Epidermal melanocyte (primary cell): ENCODE results near the gene IKBKE.
"Not testable (repeated sequence)": the region's sequence is repeated elsewhere in the genome, so short reads cannot be mapped to it uniquely, and the experiment has no call there.

Experiments
- DNase-seq: peaks from one replicate; pipeline ENCODE4 v3.0.0; 2011; ENCODE audit warnings: low spot score; ENCODE audit not compliant: insufficient read length

The IKBKE gene

DNA sequence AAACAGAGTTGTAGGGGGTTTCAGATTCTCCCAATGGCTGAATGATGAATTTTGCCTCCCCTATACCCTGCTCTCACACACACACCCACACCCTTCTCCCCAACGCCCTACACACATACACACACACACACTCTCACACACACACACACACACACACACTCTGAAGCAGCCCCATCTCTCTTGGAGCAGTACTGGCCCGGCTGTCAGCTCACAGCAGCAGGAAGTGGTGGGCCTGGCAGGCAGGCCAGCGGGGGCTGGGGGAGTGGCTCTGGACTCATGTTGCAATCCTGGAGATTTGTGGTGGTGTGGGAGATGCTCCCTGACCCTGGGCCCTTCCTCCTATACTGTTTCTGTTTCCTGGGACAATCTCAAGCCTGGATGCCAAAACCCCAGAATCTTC is 2.2 kb downstream of the IKBKE start:
- no peak for DNase-seq

DNA sequence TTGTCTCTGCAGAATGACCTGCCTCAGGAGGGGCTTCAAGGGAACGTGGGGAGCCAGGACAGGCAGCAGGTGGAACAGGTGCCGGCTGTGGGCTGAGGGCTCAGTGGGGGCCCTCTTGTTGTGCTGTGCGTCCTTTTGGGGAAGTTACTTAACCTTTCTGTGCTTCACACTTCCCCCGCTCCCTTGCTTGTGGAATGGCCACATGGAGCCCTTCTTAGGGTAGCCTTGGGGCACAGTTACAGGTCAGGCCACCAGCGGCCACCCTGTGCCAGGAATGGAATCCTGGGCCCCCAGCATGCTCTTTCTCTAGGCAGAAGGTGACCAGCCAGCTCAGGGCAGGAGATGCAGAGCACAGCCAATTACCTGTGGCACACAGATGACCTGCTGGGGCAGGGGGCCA is 2.6 kb downstream of the IKBKE start:
- no peak for DNase-seq

DNA sequence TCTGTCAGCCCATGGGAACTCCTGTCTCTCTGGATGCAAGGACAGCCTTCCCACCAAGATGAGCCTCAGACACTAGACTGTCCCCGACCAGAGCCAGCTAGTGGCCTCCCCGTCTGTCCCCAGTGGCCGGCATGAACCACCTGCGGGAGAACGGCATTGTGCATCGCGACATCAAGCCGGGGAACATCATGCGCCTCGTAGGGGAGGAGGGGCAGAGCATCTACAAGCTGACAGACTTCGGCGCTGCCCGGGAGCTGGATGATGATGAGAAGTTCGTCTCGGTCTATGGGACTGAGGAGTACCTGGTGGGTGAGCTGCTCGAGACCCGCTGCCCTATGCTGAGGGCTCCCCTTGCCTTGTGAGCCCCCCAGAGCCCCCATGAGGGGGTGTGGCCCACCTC is 5.8 kb downstream of the IKBKE start:
- DNase-seq = no peak

DNA sequence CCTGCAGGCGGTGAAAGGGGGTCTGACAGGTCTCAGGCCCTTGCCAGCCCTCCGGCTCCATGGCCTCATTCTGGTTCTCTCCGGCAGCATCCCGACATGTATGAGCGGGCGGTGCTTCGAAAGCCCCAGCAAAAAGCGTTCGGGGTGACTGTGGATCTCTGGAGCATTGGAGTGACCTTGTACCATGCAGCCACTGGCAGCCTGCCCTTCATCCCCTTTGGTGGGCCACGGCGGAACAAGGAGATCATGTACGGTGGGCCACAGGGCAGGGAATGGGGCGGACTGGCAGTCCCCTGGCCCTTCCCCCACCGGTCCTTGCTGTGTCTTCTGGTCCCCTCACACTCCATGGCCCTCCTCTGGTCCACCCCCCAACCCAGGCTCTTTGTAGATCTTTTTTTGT is 6.3 kb downstream of the IKBKE start:
- no peak for DNase-seq

DNA sequence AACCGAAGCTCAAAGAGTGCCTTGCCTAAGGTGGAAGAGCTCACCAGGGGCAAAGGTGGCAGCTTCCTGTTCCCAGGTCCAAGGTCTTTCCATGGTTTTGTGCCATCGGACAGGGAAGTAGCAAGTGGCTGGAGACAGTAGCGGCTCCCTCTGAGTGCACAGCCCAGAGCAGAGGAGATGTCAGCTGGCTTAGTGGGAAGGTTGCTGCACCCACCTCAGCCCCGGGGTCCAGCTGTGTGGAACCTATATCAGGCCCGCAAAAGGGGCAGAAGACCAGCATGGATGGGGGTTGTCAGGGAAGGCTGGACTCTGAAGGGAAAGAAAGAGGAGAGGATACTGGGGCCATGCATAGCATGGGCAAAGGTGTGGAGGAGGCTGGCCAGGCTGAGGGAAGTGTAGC is 6.8 kb downstream of the IKBKE start:
- no peak for DNase-seq

DNA sequence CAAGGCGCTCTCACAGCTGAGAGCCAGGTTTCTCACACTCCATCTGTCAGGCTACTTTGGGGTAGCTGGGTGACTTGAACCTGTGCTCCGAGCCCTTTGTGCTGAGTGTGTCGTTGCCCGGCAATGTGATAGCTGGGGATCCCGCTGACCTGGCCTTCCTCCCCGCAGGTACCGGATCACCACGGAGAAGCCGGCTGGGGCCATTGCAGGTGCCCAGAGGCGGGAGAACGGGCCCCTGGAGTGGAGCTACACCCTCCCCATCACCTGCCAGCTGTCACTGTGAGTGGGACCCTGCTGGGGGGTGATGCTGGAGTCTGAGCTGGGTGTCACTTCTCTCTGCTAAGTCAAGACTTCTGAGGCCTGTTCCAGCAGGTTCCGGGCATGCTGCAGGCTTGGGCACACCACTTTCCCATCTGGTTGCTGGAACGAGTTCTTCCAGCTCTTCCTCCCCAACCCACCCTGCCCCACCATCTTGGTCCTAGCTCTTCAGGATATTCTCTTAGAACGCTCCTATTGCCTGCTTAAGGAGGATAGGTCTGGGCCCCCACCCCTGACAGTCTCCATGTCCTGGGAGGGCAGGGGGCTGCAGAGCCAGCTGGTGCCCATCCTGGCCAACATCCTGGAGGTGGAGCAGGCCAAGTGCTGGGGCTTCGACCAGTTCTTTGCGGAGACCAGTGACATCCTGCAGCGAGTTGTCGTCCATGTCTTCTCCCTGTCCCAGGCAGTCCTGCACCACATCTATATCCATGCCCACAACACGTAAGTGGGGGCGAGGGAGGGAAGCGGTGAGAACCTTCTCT is 7.5 kb downstream of the IKBKE start:
- DNase-seq = no peak

DNA sequence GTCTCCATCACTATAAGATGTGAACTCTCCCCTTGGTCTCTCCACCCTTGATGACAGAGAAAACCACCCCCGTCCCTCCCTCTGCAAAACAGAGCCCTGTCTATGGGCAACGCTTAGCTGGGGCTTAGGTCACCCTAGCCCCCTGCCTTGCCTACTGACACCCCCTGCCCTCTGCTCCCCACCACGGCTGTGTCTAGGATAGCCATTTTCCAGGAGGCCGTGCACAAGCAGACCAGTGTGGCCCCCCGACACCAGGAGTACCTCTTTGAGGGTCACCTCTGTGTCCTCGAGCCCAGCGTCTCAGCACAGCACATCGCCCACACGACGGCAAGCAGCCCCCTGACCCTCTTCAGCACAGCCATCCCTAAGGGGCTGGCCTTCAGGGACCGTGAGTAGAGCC is 8.5 kb downstream of the IKBKE start:
- DNase-seq = no peak

DNA sequence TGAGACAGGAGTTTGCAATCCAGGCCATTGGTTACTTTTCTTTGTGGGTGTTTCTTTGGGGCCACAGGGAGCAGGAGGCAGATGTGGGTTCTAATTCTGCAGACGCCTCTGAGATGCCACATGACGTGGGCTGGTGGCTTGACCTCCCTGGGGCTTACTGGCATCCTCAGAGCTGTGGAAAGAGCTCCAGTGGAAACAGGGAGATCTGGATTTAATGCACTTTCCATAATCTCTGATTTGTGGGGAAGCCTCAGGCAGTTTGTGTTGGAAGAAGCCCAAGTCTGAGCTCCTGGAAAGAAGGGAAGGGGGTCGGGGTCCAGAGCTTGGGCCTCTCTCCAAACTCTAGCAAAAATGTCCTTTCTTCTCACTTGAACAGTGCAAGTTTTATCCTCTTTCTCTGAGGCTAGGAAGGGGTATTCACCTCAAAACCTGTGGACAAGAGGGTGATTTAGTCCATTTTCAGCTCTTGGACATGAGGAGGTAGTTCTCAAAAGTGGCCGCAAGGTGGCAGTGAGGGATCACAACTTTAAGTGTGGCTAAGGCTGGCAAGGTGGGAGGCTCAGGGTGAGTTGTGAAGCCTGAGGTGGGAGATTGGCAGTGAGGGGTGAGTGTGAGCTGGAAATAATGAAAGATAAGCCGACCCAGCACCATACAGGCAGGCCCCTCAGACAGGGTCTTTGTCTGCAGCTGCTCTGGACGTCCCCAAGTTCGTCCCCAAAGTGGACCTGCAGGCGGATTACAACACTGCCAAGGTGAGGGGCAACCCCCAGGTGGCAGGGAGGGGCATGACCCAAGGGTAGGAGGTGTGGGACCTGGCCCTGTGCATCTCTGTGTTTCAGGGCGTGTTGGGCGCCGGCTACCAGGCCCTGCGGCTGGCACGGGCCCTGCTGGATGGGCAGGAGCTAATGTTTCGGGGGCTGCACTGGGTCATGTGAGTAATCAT is 9.2 kb downstream of the IKBKE start:
- peak; percentile 87 for DNase-seq

DNA sequence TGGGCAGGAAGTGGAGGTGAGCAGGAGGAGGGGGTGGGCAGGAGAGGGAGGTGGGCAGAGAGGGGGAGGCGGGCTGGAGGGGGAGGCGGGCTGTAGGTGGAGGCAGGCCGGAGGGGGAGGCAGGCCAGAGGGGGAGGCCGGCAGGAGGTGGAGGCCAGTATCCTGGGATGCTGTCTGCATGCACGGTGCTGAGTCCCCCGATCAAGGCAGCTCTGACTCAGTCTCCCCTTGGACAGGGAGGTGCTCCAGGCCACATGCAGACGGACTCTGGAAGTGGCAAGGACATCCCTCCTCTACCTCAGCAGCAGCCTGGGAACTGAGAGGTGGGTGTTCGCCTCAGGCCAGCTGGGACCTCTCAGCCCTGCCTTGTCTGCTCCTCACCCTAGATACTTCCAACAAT is 9.9 kb downstream of the IKBKE start:
- no peak for DNase-seq

DNA sequence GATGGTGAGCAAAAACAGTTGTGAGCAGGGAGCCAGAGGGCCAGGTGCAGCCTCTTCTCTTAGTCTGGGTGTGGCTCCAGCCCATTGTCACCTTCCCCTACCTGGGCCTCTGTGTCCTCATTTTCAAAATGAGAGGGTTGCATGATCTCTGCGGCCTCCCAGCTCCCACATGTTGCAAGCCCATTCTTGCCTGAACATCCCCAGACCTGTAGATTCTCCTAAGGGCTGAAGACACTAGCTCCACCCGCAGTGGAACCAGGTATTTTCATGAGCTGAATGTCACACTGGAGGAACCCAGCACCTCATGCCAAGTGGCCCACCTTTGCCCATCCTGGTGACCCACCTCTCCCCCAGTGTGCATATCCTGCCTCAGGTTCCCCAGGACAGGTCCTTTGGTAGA is 12.3 kb downstream of the IKBKE start:
- no peak for DNase-seq

DNA sequence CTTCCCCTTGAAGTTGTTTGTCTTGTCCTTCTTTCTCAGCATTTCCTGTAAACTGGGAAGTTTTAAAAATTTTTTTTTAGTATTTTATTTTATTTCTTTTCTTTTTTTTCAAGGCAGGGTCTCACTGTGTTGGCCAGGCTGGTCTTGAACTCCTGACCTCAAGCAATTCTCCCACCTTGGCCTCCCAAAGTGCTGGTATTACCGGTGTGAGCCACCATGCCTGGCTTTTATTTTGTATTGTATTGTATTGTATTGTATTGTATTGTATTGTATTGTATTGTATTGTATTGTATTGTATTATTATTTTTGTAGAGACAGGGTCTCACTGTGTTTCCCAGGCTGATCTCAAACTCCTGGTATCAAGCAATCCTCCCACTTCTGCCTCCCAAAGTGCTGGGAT is 13.6 kb downstream of the IKBKE start:
- DNase-seq = not testable (repeated sequence)

DNA sequence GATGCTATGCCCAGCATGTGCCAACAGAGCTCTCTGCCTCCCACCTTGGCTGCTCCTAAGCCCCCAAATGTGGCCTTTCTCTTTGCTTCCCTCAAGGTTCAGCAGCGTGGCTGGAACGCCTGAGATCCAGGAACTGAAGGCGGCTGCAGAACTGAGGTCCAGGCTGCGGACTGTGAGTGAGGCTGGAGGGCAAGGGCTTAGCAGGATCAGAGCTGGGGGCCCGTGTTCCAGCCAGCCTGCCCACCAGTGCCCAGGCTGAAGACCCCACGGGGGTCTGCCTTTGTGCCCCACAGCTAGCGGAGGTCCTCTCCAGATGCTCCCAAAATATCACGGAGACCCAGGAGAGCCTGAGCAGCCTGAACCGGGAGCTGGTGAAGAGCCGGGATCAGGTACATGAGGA is 14.6 kb downstream of the IKBKE start:
- no peak for DNase-seq

DNA sequence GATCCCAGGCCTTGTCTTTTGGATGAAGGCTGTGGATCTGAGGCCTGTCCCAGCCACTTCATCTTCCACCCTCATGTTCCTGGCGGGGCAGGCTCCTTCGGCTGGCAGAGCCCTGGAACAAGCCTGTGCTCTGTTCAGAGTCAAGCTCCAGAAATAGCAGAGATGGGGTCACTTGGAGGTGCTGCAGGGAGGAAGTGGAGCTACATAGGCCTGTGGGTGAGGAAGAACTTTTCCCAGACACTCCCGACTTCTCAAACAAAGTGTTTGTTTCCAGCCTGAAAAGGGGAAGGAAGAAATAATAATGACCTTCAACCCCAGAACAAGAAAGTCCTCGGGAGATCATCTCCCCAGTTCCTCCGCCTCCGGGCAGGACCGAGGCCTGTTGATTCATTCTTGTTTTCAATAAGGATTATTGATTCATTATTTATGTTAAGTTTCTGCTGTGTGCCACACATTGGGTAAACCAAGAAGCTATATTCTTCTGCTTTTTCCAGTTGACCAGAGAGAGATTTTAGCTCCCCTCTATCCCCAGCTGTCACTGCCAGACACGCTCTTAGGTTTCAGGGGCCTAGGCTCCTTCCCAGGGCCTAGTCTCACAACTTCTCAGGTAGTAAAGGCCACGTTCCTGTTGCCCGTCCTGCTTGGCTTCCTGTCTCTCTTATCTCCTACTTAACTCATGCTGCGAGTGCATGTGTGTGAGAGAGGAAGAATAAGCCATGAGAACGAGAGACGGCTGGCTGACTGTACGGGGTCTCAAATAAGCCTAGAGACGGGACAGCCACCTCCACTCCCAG is 16.9 kb downstream of the IKBKE start:
- no peak for DNase-seq

DNA sequence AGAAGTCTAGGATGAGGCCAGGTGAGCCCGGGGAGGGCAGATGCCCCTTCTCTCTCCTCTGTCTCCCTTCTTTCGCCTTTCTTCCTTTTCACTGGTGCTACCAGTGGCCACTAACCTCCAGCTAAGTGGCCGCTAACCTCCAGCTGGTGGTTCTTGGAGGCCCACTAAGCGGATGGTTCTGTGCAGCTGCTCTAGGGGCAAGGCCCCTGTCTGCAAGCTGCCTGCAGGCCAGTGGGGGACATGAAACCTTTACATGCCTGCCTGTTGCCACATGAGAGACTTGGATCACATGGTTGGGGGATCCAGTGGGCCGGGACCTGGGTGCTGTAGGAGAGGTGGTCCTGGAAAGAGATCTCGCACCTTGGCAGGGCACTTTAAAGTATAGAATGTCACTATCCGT is 17.7 kb downstream of the IKBKE start:
- no peak for DNase-seq

DNA sequence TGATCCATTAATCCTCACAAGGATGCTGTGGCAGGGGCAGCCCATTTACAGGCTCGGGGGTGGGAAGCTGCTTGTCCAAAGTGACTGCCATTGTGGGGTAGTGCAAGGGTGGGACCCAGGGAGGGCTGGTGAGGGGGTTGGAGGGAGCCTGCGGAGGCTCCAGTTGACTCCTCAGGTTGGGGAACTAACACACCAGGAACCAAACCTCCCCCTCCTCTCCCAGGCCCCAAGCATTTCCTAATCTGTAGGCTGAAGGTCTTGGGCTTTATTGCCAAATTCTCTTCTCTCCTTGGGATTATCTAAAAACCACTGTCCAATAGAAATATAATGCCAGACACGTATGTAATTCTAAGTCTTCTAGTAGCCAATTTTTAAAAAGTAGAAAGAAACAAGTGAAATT is 18.2 kb downstream of the IKBKE start:
- DNase-seq = no peak

DNA sequence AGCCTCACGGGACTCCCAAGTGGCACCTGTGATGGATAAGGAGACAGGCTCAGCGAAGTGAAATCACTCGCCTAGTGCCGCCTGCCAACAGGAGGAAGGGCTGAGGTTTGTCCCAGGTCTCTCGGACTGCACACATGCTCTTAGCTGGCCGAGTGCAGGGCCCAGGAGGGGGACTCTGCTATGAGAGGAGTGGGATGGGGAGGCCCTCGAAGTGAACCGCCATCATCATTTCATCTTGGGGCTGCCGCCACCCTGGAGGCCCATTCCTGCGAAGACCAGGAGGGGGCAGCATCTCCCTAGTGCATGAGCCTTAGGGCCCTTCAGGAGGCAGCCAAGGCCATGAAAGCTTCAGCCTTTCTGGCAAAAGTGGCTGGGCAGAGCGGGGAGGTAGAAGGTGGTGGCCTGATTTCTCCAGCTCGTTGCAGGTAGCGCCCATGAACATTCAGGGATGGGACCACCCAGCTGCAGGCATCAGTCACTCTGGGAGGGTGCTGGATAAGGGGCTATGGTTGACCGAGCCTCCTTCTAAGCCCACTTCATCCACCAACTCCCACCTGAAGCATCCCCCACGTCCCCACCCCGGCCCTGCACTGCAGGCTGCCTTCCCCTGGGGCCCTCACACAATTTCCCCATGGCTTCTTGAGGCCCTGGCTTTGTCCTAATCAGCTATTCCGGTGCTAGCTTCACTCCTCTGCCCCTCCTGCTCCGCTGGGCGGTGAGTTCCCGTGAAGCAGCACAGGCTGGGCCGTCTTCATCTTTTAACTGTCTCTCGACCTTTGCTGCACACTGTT is 19.9 kb downstream of the IKBKE start:
- peak; percentile 78 for DNase-seq

DNA sequence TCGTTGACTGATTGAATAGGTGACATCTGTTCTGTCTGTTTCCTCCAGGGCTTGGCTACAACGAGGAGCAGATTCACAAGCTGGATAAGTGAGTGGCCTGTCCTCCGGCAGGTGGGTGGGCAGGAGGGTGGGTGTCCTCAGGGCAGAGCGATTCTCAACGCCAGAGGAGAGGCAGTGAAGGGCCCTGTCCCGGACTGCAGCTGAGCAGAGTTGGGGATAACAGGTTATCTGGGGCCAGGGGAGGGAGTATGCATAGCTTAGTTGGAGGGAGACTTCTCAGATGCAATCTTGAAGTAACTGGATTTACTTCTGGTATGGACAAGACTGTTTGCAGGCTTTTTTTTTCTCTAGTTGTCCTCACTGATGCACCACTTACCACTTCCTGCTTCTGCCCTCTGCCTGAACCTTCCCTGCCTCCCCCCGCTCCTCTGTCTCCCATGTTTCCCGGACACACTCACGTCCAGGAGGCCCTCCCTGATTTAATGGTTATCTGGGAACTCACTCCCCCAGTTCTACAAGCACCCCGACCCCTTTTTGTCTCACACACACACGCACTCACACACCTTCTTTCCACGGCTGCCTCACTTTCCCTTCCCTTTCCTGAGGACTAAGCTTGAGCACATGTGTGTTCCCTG is 20.6 kb downstream of the IKBKE start:
- DNase-seq = no peak

DNA sequence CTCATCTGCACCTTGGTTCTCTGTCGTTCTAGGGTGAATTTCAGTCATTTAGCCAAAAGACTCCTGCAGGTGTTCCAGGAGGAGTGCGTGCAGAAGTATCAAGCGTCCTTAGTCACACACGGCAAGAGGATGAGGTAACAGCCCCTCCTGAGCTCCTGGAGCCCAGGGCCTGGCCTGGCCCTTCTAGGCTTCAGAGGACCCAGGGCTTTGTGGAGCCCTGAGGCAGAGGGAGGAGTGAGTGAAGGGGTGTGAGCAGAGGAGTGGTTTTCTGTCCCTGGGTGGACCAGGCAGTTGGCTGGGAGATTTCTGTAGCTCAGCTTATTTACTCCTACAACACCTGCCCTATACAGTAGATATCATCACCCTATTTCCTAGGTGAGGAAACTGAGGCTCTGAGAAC is 21.3 kb downstream of the IKBKE start:
- DNase-seq = no peak

DNA sequence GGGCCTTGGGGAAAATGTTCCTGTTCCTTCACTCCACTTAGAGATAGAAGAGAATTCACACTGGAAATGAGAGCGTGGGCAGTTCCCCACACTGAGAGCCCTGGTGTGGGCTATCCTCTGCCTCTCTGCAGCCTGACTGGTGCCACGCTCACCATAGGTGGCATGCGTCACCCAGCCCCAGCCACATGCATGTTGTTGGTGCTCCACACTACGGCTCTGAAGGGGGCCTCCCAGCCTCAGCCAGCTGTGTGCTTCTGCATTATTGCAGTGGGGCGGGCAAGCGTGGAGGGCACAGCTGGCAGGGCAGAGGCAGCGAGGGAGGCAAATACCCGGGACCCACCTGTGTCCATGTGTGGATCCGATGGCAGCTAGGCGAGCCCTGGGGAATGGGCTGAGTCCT is 22.3 kb downstream of the IKBKE start:
- DNase-seq = no peak

DNA sequence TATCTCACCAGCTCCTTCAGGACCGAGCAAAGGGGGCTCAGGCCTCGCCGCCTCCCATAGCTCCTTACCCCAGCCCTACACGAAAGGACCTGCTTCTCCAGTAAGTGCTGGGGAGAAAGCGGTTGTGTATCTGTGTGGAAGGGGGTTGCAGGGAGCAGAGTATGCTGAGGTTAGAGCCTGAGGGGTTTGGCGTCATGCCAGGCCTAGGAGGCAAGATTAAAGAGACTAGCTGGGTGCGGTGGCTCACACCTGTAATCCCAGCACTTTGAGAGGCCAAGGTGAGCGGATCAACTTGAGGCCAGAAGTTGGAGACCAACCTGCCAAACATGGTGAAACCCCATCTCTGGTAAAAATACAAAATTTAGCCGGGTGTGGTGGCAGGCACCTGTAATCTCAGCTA is 23.0 kb downstream of the IKBKE start:
- no peak for DNase-seq
